Tibial nerve (tissue), 4 donors: ENCODE data around the gene GOT2. TPM values are rescaled to one million over a fixed set of nuclear protein-coding genes. Genes with fewer than 3 reads are reported as not detected.
"Not testable (repeated sequence)": the region's sequence is repeated elsewhere in the genome, so short reads cannot be mapped to it uniquely, and the experiment has no call there.

Experiments
- DNase-seq, 2 donors: peaks; one replicate each; pipeline ENCODE4 v3.0.0-alpha.2; 2019; ENCODE audit warnings: low spot score in 2 of 2
- H3K27ac ChIP-seq, 4 donors: fragments of 200-600 bp; sonication (generic) in 3 of 4; one replicate each; pipeline ENCODE4 v1.5.1; 2017 to 2019; ENCODE audit warnings: mild to moderate bottlenecking in 1 of 4
- H3K27me3 ChIP-seq, 2 donors: fragments of 200-600 bp; sonication (generic) in 1 of 2; one replicate each; pipeline versions ENCODE4 v1.5.1 to v1.6.0; 2017 to 2019
- H3K36me3 ChIP-seq, 3 donors: fragments of 200-600 bp; sonication (generic); one replicate each; pipeline ENCODE4 v1.5.1; 2018 to 2019
- H3K4me1 ChIP-seq, 4 donors: fragments of 200-600 bp; sonication (generic) in 3 of 4; one replicate each; pipeline ENCODE4 v1.5.1; 2017 to 2019
- H3K4me3 ChIP-seq, 4 donors: fragments of 200-600 bp; sonication (generic) in 3 of 4; one replicate each; pipeline ENCODE4 v1.5.1; 2017 to 2019; ENCODE audit warnings: mild to moderate bottlenecking in 1 of 4, moderate library complexity in 1 of 4
- H3K9me3 ChIP-seq, 4 donors: fragments of 200-600 bp; sonication (generic) in 3 of 4; one replicate each; pipeline ENCODE4 v1.5.1; 2017 to 2019
- CTCF ChIP-seq, 5 experiments: fragments of 200-600 bp in 3 of 5; fragments of 450-650 bp in 2 of 5; sonication (generic) in 3 of 5; IDR thresholded peaks; one replicate each; pipeline ENCODE4 v1.5.1; 2016 to 2019; ENCODE audit warnings: antibody characterized with exemption in 5 of 5, mild to moderate bottlenecking in 3 of 5, moderate library complexity in 2 of 5
- EP300 ChIP-seq, 2 donors: sonication (generic); formaldehyde crosslinking; IDR thresholded peaks; one replicate each; pipeline ENCODE4 v1.6.1; 2017; ENCODE audit warnings: antibody characterized with exemption in 2 of 2, mild to moderate bottlenecking in 1 of 2
- POLR2A ChIP-seq, 2 donors: fragments of 450-650 bp; IDR thresholded peaks; one replicate each; pipeline ENCODE4 v1.6.1; 2017; ENCODE audit warnings: antibody characterized with exemption in 2 of 2, mild to moderate bottlenecking in 2 of 2, moderate library complexity in 2 of 2
- WGBS, 2 donors: methylation state at CpG; one replicate each; pipeline ENCODE4 v1.1.5; 2018; 5-methylcytosine and 5-hydroxymethylcytosine counted together
- total RNA-seq, 4 donors: library from RNA; depleted of rRNA; stranded (reverse); fragments of >200 nt; gene quantifications; one replicate each; pipeline ENCODE4 v1.1.0, GENCODE V29; 2016

GOT2 gene
- total RNA-seq, 4 donors from 2014 or later, result 29.7 to 54.2 (median 34.2) TPM

GRCh38 chr16:58699151-58699550 lies 35.0 kb downstream of the GOT2 start:
- H3K27ac ChIP-seq, result no peak overlapping the region
- no peak for DNase-seq
- no peaks in the 10 kb centered on the region for H3K4me1 ChIP-seq
- WGBS, 2 donors, result 61 to 65% methylated on average over 4 of the region's 4 CpGs
- no peaks in the 10 kb centered on the region for H3K36me3 ChIP-seq
- H3K27me3 ChIP-seq, result no peaks in the 10 kb centered on the region
- no peak overlapping the region for H3K4me3 ChIP-seq
- H3K9me3 ChIP-seq, result no peaks in the 10 kb centered on the region
- TF ChIP-seq POLR2A (IDR thresholded peaks at IDR 0.05) (no peak), EP300 (IDR thresholded peaks at IDR 0.05) (no peak), CTCF (IDR thresholded peaks at IDR 0.05) (no peak)

GRCh38 chr16:58695368-58695767 lies 38.7 kb downstream of the GOT2 start:
- no peak overlapping the region for H3K4me3 ChIP-seq
- H3K36me3 ChIP-seq, result no peaks in the 10 kb centered on the region
- TF ChIP-seq POLR2A (IDR thresholded peaks at IDR 0.05) (no peak), CTCF (IDR thresholded peaks at IDR 0.05) (no peak), EP300 (IDR thresholded peaks at IDR 0.05) (no peak)
- WGBS, 2 donors, result 43 to 80% methylated on average over 1 of the region's 1 CpG
- peaks cover 0 to 4% (median 0%) of the 10 kb centered on the region in 4 donors for H3K9me3 ChIP-seq
- H3K27ac ChIP-seq, result no peak overlapping the region
- DNase-seq, result no peak
- no peaks in the 10 kb centered on the region for H3K4me1 ChIP-seq
- H3K27me3 ChIP-seq, result no peaks in the 10 kb centered on the region

- 86 to 100% methylated on average over 1 of the region's 1 CpG for WGBS, 2 donors
- no peak for DNase-seq
- no peak overlapping the region for H3K4me3 ChIP-seq
- H3K9me3 ChIP-seq, result peaks cover 0 to 4% (median 0%) of the 10 kb centered on the region in 4 donors
- H3K27me3 ChIP-seq, result no peaks in the 10 kb centered on the region
- no peak for TF ChIP-seq CTCF (IDR thresholded peaks at IDR 0.05)
- no peak for TF ChIP-seq POLR2A (IDR thresholded peaks at IDR 0.05)
- no peak for TF ChIP-seq EP300 (IDR thresholded peaks at IDR 0.05)
- H3K27ac ChIP-seq, result no peak overlapping the region
- no peaks in the 10 kb centered on the region for H3K36me3 ChIP-seq
- H3K4me1 ChIP-seq, result no peaks in the 10 kb centered on the region
Measured at GRCh38 chr16:58692450-58692849, 41.7 kb downstream of the GOT2 start.

- 70 to 77% methylated on average over 8 of the region's 8 CpGs for WGBS, 2 donors
- DNase-seq, H3K36me3 ChIP-seq, H3K4me3 ChIP-seq, H3K27me3 ChIP-seq, H3K27ac ChIP-seq, H3K9me3 ChIP-seq: not testable (repeated sequence)
- H3K4me1 ChIP-seq, result peaks cover 0 to 21% (median 6%) of the 10 kb centered on the region in 4 donors
Measured at GRCh38 chr16:58686985-58687706, 47.0 kb downstream of the GOT2 start.

GRCh38 chr16:58685084-58685449 lies 49.0 kb downstream of the GOT2 start:
- H3K27ac ChIP-seq, result peak overlapping the region; percentile 46 to 87 (median 78)

More at GRCh38 chr16:58685084-58685449, 49.0 kb downstream of the GOT2 start:
- DNase-seq, result no peak
- Histone ChIP-seq H3K4me1 (peaks cover 0 to 21% (median 6%) of the 10 kb centered on the region in 4 donors), H3K4me3 (peak overlapping the region; percentile 77 to 97 (median 82)), H3K27me3 (no peaks in the 10 kb centered on the region), H3K9me3 (no peaks in the 10 kb centered on the region), H3K36me3 (peaks cover 0 to 21% (median 0%) of the 10 kb centered on the region in 3 donors)
- 85 to 86% methylated on average over 6 of the region's 6 CpGs for WGBS, 2 donors
- TF ChIP-seq CTCF (IDR thresholded peaks at IDR 0.05) (no peak), EP300 (IDR thresholded peaks at IDR 0.05) (no peak), POLR2A (IDR thresholded peaks at IDR 0.05) (no peak)
